Epithelial cell of proximal tubule (primary cell): ENCODE measurements around the gene RHBDF1. TPM values are rescaled to one million over a fixed set of nuclear protein-coding genes. Genes with fewer than 3 reads are reported as not detected.
A peak's percentile ranks its signal among the peaks of the same experiment; 100 is the strongest.

Source experiments
- DNase-seq: peaks from one replicate; pipeline ENCODE4 v3.0.0-alpha.2; 2011; ENCODE audit warnings: low read depth
- H3K4me3 ChIP-seq: 2 replicates; pipeline ENCODE4 v1.5.1; 2011; ENCODE audit warnings: low read depth, mild to moderate bottlenecking, low read length
- total RNA-seq: library from RNA; depleted of rRNA; stranded (reverse); fragments of >200 nt; gene quantifications from 2 replicates; pipeline ENCODE4 v1.2.3, GENCODE V29; 2015
- TF ChIP-seq, protein P1 (sequence below): conservative IDR thresholded peaks from 2 replicates; pipeline ENCODE4 v1.5.1; 2012; ENCODE audit warnings: low read depth, mild to moderate bottlenecking, low read length

The RHBDF1 gene
- total RNA-seq, 1 donor from 2014 or later: 21.2 TPM

- peak overlapping the region; percentile 78 for H3K4me3 ChIP-seq
- TF ChIP-seq, protein P1, sequence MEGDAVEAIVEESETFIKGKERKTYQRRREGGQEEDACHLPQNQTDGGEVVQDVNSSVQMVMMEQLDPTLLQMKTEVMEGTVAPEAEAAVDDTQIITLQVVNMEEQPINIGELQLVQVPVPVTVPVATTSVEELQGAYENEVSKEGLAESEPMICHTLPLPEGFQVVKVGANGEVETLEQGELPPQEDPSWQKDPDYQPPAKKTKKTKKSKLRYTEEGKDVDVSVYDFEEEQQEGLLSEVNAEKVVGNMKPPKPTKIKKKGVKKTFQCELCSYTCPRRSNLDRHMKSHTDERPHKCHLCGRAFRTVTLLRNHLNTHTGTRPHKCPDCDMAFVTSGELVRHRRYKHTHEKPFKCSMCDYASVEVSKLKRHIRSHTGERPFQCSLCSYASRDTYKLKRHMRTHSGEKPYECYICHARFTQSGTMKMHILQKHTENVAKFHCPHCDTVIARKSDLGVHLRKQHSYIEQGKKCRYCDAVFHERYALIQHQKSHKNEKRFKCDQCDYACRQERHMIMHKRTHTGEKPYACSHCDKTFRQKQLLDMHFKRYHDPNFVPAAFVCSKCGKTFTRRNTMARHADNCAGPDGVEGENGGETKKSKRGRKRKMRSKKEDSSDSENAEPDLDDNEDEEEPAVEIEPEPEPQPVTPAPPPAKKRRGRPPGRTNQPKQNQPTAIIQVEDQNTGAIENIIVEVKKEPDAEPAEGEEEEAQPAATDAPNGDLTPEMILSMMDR: no peak
- DNase-seq: no peak
These were observed 660 bp downstream of the RHBDF1 start for GRCh38 chr16:71540-72401.

DNA sequence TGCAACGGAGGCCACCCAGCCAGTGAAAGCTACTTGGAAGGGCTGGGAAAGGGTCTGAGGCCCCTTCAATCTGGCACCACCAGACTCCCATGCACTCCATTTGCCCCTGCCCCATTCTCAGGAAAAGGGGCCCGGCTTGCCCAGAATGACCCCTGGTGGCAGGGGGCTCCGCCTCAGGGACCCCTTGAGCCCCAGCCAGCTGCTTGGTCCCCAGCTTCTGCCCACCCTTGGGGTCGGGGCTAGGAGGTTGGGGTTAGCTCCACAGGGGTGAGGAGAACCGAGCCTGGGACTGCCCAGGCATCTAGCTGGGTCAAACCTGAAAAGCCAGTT lies 1.3 kb downstream of the RHBDF1 start:
- no peak for DNase-seq
- peak overlapping the region; percentile 78 for H3K4me3 ChIP-seq
- TF ChIP-seq, protein P1: no peak

DNA sequence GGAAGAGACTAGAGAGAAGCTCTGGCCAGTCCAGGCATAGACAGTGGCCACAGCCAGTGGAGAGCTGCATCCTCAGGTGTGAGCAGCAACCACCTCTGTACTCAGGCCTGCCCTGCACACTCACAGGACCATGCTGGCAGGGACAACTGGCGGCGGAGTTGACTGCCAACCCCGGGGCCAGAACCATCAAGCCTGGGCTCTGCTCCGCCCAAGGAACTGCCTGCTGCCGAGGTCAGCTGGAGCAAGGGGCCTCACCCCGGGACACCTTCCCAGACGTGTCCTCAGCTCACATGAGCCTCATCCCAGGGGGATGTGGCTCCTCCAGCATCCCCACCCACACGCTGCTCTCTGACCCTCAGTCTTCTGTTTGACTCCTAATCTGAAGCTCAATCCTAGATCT lies 3.2 kb downstream of the RHBDF1 start:
- TF ChIP-seq, protein P1: no peak
- no peak overlapping the region for H3K4me3 ChIP-seq
- no peak for DNase-seq

DNA sequence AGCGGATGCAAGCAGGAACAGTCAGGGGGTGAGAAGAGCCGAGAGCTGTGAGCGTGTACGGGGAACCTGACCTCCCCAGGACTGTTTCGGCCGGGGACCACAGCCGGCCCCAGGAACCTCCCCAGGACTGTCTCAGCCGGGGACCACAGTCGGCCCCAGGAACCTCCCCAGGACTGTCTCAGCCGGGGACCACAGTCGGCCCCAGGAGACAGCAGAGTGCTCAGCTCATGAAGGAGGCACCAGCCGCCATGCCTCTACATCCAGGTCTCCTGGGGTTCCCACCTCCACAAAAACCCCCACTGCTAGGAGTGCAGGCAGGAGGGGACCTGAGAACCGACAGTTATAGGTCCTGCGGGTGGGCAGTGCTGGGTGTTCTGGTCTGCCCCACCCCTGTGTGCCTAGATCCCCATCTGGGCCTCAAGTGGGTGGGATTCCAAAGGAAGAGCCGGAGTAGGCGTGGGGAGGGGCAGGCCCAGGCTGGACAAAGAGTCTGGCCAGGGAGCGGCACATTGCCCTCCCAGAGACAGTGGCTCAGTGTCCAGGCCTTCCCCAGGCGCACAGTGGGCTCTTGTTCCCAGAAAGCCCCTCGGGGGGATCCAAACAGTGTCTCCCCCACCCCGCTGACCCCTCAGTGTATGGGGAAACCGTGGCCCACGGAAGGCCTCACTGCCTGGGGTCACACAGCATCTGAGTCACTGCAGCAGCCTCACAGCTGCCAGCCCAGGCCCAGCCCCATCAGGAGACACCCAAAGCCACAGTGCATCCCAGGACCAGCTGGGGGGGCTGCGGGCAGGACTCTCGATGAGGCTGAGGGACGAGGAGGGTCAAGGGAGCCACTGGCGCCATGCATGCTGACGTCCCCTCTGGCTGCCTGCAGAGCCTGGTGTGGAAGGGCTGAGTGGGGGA lies 4.3 kb downstream of the RHBDF1 start:
- TF ChIP-seq, protein P1: no peak
- DNase-seq: no peak

DNA sequence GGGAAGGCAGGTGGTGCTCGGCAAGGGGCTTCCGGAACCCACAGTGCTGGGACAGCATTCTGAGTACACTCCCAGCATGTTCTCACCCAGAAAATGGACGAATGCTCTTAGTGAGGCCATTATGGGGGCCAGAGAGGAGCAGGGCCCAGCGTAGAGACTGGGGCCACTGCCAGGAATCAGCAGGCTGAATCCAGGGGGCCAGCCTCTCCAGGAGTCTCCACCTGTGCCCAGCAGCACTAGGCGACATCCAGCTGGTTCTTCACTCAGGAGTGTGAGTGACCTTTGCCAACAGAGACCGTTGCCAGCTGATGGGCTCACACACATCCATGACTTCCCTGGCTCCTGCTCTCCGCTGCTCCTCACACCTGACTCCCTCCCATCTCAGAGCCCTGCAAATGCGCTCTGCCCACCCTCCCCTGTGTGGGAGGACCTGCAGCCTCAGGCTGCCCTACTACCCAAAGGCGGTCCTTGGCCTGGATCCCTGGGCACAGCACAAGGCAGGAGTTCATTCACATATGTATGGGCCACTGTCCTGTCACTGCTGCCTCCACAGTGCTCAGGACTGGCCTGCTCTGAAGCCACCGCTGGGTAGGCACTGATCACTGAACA lies 5.1 kb downstream of the RHBDF1 start:
- no peak overlapping the region for H3K4me3 ChIP-seq
- TF ChIP-seq, protein P1: no peak
- DNase-seq: no peak

More for the DNA sequence above, 4.3 kb downstream of the RHBDF1 start:
- no peak overlapping the region for H3K4me3 ChIP-seq

DNA sequence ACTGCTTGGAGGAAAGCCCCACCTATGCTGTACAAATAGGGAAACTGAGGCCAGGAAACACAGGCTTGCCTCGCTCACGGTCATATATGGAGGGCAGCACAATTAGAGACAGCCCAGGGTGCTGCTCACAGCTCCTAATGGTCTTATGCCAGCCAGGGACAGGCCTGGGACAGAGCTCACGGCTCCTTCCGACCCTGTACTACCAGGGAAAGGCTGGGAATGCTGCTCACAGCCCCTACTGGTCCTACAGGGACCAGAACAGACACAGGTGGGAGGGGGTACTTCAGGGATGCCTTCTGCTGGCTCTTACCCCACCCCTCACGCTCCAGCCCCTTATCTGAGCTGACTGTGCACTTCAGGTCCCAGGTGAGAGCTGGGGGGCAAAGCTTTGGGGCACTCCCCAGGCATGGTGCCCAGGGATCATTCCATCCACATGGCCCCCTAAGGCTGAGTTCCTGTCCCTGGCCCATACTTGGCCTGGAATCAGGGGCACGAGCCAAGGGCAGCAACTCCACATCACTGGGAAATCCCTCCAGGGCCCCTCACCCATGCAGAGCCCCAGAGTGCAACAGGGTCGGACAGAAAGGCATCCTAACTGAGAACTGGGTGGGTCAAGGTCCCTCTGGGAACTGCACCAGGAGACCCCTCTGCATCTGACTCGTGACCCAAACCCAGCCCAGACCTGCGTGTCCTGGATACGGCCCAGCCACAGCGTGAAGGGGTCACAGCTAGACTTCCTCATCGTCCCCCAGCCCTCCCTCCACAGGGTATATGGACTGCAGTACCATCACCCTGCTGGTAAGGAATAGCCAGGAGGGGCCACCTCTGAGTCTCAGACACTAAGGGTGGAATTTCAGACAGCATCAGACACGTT lies 5.9 kb downstream of the RHBDF1 start:
- TF ChIP-seq, protein P1: no peak
- DNase-seq: no peak
- no peak overlapping the region for H3K4me3 ChIP-seq
